ENCODE data around the gene PRSS53.

DNA sequence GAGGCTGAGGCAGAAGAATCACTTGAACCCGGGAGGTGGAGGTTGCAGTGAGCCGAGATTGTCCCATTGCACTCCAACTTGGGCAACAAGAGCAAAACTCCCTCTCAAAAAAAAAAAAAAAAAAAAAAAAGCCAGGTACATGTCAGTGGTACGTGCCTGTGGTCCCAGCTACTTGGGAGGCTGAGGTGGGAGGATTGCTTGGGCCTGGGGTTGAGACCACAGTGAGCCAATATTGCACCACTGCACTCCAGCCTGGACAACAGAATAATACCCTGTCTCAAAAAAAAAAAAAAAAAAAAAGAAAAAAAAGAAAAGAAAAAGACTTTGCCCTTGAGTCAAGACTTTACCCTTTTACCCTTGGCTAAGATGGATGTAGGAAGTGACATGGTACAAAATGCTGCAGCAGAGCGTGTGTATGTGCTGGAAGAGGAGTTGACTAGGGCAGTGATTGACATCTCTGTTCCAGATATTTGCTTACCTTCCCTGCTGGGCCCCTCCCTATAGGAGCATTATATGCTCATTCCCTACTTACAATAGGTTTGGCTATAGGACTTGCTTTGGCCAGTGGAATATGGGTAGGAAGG lies 44.8 kb downstream of the PRSS53 start:
- TF ChIP-seq CHD2 (IDR thresholded peaks at IDR 0.05; ENCODE audit: borderline replicate concordance, low read depth, low read length) = no peak
- TF ChIP-seq, protein P1, sequence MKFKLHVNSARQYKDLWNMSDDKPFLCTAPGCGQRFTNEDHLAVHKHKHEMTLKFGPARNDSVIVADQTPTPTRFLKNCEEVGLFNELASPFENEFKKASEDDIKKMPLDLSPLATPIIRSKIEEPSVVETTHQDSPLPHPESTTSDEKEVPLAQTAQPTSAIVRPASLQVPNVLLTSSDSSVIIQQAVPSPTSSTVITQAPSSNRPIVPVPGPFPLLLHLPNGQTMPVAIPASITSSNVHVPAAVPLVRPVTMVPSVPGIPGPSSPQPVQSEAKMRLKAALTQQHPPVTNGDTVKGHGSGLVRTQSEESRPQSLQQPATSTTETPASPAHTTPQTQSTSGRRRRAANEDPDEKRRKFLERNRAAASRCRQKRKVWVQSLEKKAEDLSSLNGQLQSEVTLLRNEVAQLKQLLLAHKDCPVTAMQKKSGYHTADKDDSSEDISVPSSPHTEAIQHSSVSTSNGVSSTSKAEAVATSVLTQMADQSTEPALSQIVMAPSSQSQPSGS (IDR thresholded peaks at IDR 0.05; ENCODE audit: low read length) = no peak
- TF ChIP-seq, protein P2, sequence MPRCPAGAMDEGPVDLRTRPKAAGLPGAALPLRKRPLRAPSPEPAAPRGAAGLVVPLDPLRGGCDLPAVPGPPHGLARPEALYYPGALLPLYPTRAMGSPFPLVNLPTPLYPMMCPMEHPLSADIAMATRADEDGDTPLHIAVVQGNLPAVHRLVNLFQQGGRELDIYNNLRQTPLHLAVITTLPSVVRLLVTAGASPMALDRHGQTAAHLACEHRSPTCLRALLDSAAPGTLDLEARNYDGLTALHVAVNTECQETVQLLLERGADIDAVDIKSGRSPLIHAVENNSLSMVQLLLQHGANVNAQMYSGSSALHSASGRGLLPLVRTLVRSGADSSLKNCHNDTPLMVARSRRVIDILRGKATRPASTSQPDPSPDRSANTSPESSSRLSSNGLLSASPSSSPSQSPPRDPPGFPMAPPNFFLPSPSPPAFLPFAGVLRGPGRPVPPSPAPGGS (IDR thresholded peaks at IDR 0.05; ENCODE audit: borderline replicate concordance, insufficient read depth, low read depth, low read length, poor library complexity, severe bottlenecking) = no peak
- TF ChIP-seq, protein P3, sequence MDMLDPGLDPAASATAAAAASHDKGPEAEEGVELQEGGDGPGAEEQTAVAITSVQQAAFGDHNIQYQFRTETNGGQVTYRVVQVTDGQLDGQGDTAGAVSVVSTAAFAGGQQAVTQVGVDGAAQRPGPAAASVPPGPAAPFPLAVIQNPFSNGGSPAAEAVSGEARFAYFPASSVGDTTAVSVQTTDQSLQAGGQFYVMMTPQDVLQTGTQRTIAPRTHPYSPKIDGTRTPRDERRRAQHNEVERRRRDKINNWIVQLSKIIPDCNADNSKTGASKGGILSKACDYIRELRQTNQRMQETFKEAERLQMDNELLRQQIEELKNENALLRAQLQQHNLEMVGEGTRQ (IDR thresholded peaks at IDR 0.05; ENCODE audit: borderline replicate concordance, low read depth, low read length) = no peak
- no peak for TF ChIP-seq ZNF274 (IDR thresholded peaks at IDR 0.05; ENCODE audit: insufficient read depth, insufficient read length)
- TF ChIP-seq, protein P4, sequence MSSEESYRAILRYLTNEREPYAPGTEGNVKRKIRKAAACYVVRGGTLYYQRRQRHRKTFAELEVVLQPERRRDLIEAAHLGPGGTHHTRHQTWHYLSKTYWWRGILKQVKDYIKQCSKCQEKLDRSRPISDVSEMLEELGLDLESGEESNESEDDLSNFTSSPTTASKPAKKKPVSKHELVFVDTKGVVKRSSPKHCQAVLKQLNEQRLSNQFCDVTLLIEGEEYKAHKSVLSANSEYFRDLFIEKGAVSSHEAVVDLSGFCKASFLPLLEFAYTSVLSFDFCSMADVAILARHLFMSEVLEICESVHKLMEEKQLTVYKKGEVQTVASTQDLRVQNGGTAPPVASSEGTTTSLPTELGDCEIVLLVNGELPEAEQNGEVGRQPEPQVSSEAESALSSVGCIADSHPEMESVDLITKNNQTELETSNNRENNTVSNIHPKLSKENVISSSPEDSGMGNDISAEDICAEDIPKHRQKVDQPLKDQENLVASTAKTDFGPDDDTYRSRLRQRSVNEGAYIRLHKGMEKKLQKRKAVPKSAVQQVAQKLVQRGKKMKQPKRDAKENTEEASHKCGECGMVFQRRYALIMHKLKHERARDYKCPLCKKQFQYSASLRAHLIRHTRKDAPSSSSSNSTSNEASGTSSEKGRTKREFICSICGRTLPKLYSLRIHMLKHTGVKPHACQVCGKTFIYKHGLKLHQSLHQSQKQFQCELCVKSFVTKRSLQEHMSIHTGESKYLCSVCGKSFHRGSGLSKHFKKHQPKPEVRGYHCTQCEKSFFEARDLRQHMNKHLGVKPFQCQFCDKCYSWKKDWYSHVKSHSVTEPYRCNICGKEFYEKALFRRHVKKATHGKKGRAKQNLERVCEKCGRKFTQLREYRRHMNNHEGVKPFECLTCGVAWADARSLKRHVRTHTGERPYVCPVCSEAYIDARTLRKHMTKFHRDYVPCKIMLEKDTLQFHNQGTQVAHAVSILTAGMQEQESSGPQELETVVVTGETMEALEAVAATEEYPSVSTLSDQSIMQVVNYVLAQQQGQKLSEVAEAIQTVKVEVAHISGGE (CRISPR knock-in tag; IDR thresholded peaks at IDR 0.05) = no peak
- TF ChIP-seq, protein P5, sequence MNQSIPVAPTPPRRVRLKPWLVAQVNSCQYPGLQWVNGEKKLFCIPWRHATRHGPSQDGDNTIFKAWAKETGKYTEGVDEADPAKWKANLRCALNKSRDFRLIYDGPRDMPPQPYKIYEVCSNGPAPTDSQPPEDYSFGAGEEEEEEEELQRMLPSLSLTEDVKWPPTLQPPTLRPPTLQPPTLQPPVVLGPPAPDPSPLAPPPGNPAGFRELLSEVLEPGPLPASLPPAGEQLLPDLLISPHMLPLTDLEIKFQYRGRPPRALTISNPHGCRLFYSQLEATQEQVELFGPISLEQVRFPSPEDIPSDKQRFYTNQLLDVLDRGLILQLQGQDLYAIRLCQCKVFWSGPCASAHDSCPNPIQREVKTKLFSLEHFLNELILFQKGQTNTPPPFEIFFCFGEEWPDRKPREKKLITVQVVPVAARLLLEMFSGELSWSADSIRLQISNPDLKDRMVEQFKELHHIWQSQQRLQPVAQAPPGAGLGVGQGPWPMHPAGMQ (IDR thresholded peaks at IDR 0.05; ENCODE audit: borderline replicate concordance) = no peak

Measured in GM12878 (cell line).